Upper lobe of left lung (tissue), 6 donors: ENCODE measurements around the gene GUCD1. TPM values are rescaled to one million over a fixed set of nuclear protein-coding genes. Genes with fewer than 3 reads are reported as not detected.

Source experiments
- ATAC-seq, 2 donors: fragments of 200-7000 bp; cut with Tn5 transposase; one replicate each; pipeline ENCODE4 v1.9.1; 2022; ENCODE audit warnings: mild to moderate bottlenecking in 2 of 2, moderate library complexity in 2 of 2; ENCODE audit not compliant: low FRiP score in 2 of 2
- DNase-seq, 2 donors: peaks; one replicate each; pipeline ENCODE4 v3.0.0-alpha.2; 2019 to 2020
- H3K27ac ChIP-seq, 4 donors: fragments of 200-600 bp; sonication (generic); one replicate each; pipeline ENCODE4 v1.5.1; 2016 to 2019
- H3K27me3 ChIP-seq, 4 donors: fragments of 200-600 bp; sonication (generic); one replicate each; pipeline ENCODE4 v1.5.1; 2017 to 2019
- H3K36me3 ChIP-seq, 4 donors: fragments of 200-600 bp; sonication (generic); one replicate each; pipeline ENCODE4 v1.5.1; 2016 to 2019
- H3K4me1 ChIP-seq, 4 donors: fragments of 200-600 bp; sonication (generic); one replicate each; pipeline ENCODE4 v1.5.1; 2018 to 2019
- H3K4me3 ChIP-seq, 4 donors: fragments of 200-600 bp; sonication (generic); one replicate each; pipeline ENCODE4 v1.5.1; 2017 to 2019; ENCODE audit warnings: mild to moderate bottlenecking in 2 of 4, moderate library complexity in 1 of 4
- H3K9me3 ChIP-seq, 4 donors: fragments of 200-600 bp; sonication (generic); one replicate each; pipeline ENCODE4 v1.5.1; 2018 to 2019
- EP300 ChIP-seq, 4 donors: sonication (generic); formaldehyde crosslinking; IDR thresholded peaks; one replicate each; pipeline ENCODE4 v1.5.1; 2017; ENCODE audit warnings: antibody characterized with exemption in 4 of 4, control low read depth in 2 of 4
- POLR2A ChIP-seq, 4 donors: fragments of 450-650 bp; IDR thresholded peaks; one replicate each; pipeline ENCODE4 v1.5.1; 2016 to 2017; ENCODE audit warnings: antibody characterized with exemption in 4 of 4, mild to moderate bottlenecking in 2 of 4
- POLR2AphosphoS5 ChIP-seq, 2 donors: sonication (generic); formaldehyde crosslinking; IDR thresholded peaks; one replicate each; pipeline ENCODE4 v1.5.1; 2017; ENCODE audit warnings: antibody characterized with exemption in 2 of 2
- WGBS, 2 donors: methylation state at CpG; one replicate each; pipeline ENCODE4 v1.1.5; 2017 to 2018; 5-methylcytosine and 5-hydroxymethylcytosine counted together
- total RNA-seq, 6 donors: library from RNA; depleted of rRNA in 4 of 6; stranded (reverse); fragments of >200 nt in 4 of 6; gene quantifications; one replicate each; pipeline versions ENCODE4 v1.1.0 to v1.2.1, GENCODE V29; 2016 to 2021
- TF ChIP-seq, protein P1 (sequence below), 6 experiments: fragments of 450-650 bp in 4 of 6; fragments of 200-600 bp in 2 of 6; sonication (generic) in 2 of 6; IDR thresholded peaks; one replicate each; pipeline ENCODE4 v1.5.1; 2016 to 2019; ENCODE audit warnings: antibody characterized with exemption in 6 of 6
- donor health status: DM: no; HTN: no; CAD: no; lungs with moderate emphysema.
- donor health status: DM: no; HTN: yes; CAD: no; lungs with severe emphysema.

The GUCD1 gene
- total RNA-seq, 6 donors from 2014 or later: 77.5 to 231 (median 160) TPM

DNA sequence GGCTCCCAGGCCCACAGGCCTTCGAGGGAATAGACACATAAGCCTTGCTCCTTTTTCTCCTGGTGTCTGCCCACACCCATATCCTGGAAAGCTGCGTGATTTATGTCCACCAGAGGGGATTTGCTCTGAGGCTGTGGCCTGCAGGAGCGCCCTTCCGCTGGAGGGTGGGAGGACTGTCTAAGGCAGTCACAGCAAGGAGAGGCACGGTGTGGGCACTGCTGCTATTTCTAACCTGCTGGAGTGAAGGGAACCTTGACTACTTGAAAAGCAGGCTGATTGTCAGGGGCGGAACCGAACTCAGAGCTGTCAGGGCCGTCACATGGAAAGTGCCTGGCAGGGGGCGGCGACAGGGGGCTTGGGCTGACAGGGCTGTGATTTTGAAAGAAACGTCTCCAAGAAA is 56.1 kb downstream of the GUCD1 start:
- ATAC-seq (no peak), DNase-seq (no peak)
- H3K27ac ChIP-seq: no peak overlapping the region
- no peak overlapping the region for H3K4me3 ChIP-seq
- H3K27me3 ChIP-seq: peaks cover 0 to 6% (median 0%) of the 10 kb centered on the region in 4 donors
- peaks cover 11 to 19% (median 18%) of the 10 kb centered on the region in 4 donors for H3K4me1 ChIP-seq
- H3K36me3 ChIP-seq: no peaks in the 10 kb centered on the region
- WGBS, 2 donors: 86 to 89% methylated on average over 11 of the region's 11 CpGs
- no peaks in the 10 kb centered on the region for H3K9me3 ChIP-seq
- no peak for TF ChIP-seq POLR2AphosphoS5 (IDR thresholded peaks at IDR 0.05)
- TF ChIP-seq, protein P1, sequence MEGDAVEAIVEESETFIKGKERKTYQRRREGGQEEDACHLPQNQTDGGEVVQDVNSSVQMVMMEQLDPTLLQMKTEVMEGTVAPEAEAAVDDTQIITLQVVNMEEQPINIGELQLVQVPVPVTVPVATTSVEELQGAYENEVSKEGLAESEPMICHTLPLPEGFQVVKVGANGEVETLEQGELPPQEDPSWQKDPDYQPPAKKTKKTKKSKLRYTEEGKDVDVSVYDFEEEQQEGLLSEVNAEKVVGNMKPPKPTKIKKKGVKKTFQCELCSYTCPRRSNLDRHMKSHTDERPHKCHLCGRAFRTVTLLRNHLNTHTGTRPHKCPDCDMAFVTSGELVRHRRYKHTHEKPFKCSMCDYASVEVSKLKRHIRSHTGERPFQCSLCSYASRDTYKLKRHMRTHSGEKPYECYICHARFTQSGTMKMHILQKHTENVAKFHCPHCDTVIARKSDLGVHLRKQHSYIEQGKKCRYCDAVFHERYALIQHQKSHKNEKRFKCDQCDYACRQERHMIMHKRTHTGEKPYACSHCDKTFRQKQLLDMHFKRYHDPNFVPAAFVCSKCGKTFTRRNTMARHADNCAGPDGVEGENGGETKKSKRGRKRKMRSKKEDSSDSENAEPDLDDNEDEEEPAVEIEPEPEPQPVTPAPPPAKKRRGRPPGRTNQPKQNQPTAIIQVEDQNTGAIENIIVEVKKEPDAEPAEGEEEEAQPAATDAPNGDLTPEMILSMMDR (IDR thresholded peaks at IDR 0.05): no peak
- no peak for TF ChIP-seq EP300 (IDR thresholded peaks at IDR 0.05)
- TF ChIP-seq POLR2A (IDR thresholded peaks at IDR 0.05): no peak

DNA sequence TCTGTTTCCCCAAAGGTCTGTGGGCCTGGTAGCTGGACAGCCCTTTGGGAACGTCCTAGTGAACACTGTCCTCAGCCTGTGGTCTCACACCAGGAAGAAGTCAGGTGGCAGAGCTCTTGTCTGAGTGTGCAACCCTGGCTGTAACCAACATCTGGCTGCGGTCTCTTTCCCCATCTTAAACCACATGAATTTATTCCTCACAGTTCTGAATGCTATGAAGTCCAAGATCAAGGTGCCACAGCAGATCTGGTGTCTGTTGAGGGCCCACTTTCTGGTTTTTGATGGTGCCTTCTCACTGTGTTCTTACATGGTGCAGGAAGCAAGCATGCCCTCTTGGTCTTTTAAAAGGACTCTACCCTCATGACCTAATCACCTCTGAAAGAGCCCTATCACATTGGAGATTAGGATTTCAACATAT is 57.1 kb downstream of the GUCD1 start:
- TF ChIP-seq POLR2AphosphoS5 (IDR thresholded peaks at IDR 0.05) (no peak), EP300 (IDR thresholded peaks at IDR 0.05) (no peak), POLR2A (IDR thresholded peaks at IDR 0.05) (no peak)
- TF ChIP-seq, protein P1 (IDR thresholded peaks at IDR 0.05): no peak
- no peak for DNase-seq
- Histone ChIP-seq H3K36me3 (no peaks in the 10 kb centered on the region), H3K4me3 (no peak overlapping the region), H3K27me3 (peaks cover 0 to 6% (median 0%) of the 10 kb centered on the region in 4 donors), H3K27ac (no peak overlapping the region), H3K9me3 (no peaks in the 10 kb centered on the region), H3K4me1 (peaks cover 8 to 12% (median 10%) of the 10 kb centered on the region in 4 donors)
- ATAC-seq: no peak
- 56 to 75% methylated on average over 2 of the region's 2 CpGs for WGBS, 2 donors

DNA sequence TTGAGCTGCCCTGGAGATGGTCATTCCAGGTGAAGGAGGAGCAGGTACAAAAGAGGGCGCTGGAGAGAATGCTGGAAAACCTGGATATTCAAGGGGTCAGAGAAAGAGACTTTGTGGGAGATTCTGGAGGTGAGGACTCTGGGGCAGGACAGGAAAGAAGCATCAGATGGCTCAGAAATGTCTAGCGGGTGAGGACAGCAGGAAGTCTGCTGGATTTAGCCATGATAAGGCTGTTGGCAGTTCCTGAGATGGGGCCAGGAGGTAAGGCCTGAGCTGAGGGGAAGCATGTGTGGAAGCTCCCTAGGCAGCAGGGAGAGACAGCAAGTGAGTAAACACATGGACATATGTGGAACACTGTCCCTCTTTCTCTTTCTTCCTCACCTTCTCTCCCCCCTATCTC is 58.3 kb downstream of the GUCD1 start:
- Histone ChIP-seq H3K4me3 (no peak overlapping the region), H3K27me3 (peaks cover 0 to 6% (median 0%) of the 10 kb centered on the region in 4 donors), H3K36me3 (no peaks in the 10 kb centered on the region), H3K4me1 (peaks cover 7 to 10% (median 9%) of the 10 kb centered on the region in 4 donors), H3K27ac (no peak overlapping the region), H3K9me3 (no peaks in the 10 kb centered on the region)
- no peak for DNase-seq
- TF ChIP-seq, protein P1 (IDR thresholded peaks at IDR 0.05): no peak
- TF ChIP-seq EP300 (IDR thresholded peaks at IDR 0.05): no peak
- TF ChIP-seq POLR2AphosphoS5 (IDR thresholded peaks at IDR 0.05): no peak
- no peak for ATAC-seq
- 73 to 81% methylated on average over 2 of the region's 2 CpGs for WGBS, 2 donors

DNA sequence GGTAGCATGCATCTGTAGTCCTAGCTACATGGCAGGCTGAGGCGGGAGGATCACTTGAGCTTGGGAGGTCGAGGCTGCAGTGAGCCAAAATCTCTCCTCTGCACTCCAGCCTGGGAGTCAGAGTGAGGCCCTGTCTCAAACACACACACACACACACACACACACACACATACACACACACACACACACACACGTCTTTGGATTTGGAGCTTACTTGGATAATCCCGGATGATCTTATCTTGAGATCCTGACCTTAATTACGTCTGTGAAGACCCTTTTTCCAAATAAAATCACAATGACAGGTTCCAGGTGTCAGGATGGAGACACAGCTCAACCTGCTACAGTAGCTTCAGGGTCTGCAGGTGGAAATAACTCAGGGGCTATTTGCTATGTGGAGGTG is 58.7 kb downstream of the GUCD1 start:
- Histone ChIP-seq H3K27me3 (peaks cover 0 to 6% (median 0%) of the 10 kb centered on the region in 4 donors), H3K4me3 (no peak overlapping the region), H3K27ac (no peak overlapping the region), H3K4me1 (peaks cover 7 to 10% (median 9%) of the 10 kb centered on the region in 4 donors), H3K36me3 (no peaks in the 10 kb centered on the region), H3K9me3 (no peaks in the 10 kb centered on the region)
- ATAC-seq (no peak), DNase-seq (no peak)
- 83 to 88% methylated on average over 5 of the region's 5 CpGs for WGBS, 2 donors
- TF ChIP-seq, protein P1 (IDR thresholded peaks at IDR 0.05): no peak
- TF ChIP-seq POLR2A (IDR thresholded peaks at IDR 0.05) (no peak), EP300 (IDR thresholded peaks at IDR 0.05) (no peak), POLR2AphosphoS5 (IDR thresholded peaks at IDR 0.05) (no peak)

DNA sequence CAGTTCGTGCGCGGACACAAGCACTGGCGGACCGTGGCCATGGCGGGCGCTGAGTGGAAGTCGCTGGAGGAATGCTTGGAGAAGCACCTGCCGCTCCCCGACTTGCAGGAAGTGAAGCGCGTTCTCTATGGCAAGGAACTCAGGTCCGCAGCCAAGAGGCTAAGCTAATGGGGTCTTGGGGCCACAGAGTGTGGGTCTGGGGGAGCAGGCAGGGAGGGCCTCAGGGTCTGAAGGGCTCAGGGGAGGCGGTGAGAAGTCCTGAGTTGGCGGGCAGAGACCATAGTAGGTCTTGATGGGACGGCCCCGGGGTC is 59.6 kb downstream of the GUCD1 start:
- Histone ChIP-seq H3K4me3 (no peak overlapping the region), H3K36me3 (no peaks in the 10 kb centered on the region), H3K27me3 (peaks cover 0 to 6% (median 0%) of the 10 kb centered on the region in 4 donors), H3K9me3 (no peaks in the 10 kb centered on the region), H3K27ac (no peak overlapping the region), H3K4me1 (peaks cover 7 to 10% (median 9%) of the 10 kb centered on the region in 4 donors)
- no peak for DNase-seq
- no peak for ATAC-seq
- TF ChIP-seq POLR2AphosphoS5 (IDR thresholded peaks at IDR 0.05) (no peak), POLR2A (IDR thresholded peaks at IDR 0.05) (no peak), EP300 (IDR thresholded peaks at IDR 0.05) (no peak)
- TF ChIP-seq, protein P1 (IDR thresholded peaks at IDR 0.05): no peak
- WGBS, 2 donors: 95 to 96% methylated on average over 17 of the region's 17 CpGs
